ENCODE results near the gene CPSF3. TPM values are rescaled to one million over a fixed set of nuclear protein-coding genes. Genes with fewer than 3 reads are reported as not detected.

The CPSF3 gene
- total RNA-seq, 1 donor from 2014 or later: 24.9 TPM

DNA sequence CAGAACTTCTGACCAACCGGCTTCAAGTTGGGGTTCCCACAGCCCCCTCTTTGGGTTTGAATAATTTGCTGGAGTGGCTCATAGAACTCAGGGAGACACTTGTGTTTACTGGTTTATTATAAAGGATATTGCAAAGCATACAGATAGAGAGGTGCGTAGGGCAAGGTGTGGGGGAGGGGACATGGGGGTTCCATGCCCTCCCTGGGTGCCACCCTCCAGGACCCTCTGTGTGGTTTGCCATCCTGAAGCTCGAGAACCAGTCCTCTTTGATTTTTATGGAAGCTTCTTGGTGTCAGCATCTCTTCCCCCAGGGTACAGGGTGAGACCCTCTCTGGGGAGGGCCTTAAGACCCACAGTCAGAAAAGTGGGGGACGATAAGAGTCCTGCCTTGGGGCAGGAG is 38.9 kb upstream of the CPSF3 start:
- no peaks in the 10 kb centered on the region for H3K9me3 Mint-ChIP-seq (ENCODE audit: low read depth)
- H3K36me3 Mint-ChIP-seq (ENCODE audit: low read depth): peaks cover 40% of the 10 kb centered on the region
- peaks cover 18% of the 10 kb centered on the region for H3K4me1 Mint-ChIP-seq (ENCODE audit: low read depth)
- H3K4me3 Mint-ChIP-seq (ENCODE audit: unreplicated experiment): no peak overlapping the region
- no peaks in the 10 kb centered on the region for H3K27me3 Mint-ChIP-seq (ENCODE audit: low read depth)
- TF ChIP-seq, protein P1, sequence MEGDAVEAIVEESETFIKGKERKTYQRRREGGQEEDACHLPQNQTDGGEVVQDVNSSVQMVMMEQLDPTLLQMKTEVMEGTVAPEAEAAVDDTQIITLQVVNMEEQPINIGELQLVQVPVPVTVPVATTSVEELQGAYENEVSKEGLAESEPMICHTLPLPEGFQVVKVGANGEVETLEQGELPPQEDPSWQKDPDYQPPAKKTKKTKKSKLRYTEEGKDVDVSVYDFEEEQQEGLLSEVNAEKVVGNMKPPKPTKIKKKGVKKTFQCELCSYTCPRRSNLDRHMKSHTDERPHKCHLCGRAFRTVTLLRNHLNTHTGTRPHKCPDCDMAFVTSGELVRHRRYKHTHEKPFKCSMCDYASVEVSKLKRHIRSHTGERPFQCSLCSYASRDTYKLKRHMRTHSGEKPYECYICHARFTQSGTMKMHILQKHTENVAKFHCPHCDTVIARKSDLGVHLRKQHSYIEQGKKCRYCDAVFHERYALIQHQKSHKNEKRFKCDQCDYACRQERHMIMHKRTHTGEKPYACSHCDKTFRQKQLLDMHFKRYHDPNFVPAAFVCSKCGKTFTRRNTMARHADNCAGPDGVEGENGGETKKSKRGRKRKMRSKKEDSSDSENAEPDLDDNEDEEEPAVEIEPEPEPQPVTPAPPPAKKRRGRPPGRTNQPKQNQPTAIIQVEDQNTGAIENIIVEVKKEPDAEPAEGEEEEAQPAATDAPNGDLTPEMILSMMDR (IDR thresholded peaks at IDR 0.05): no peak
- DNase-seq (ENCODE audit: low spot score): peak; percentile 35
- H3K27ac Mint-ChIP-seq (ENCODE audit: unreplicated experiment): no peak overlapping the region

DNA sequence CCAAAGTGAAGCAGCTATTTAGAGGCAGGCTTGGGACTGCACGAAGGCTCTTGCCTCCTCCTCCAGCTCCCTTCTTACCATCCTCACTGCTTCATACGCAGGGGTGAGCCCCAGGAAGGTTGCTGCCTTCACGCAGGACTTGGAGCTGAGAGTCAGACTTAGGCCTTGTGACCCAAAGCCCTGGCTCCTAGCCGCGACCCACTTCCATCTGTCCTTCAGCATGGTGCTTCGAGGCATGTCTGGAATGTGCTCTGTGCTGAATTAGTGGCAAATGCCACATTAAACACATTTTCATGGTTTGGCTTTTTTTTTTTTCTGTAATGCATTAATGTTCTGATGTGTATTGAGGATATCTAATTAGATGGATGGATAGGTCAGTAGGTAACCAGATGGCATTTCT is 37.6 kb upstream of the CPSF3 start:
- H3K36me3 Mint-ChIP-seq (ENCODE audit: low read depth): peaks cover 49% of the 10 kb centered on the region

DNA sequence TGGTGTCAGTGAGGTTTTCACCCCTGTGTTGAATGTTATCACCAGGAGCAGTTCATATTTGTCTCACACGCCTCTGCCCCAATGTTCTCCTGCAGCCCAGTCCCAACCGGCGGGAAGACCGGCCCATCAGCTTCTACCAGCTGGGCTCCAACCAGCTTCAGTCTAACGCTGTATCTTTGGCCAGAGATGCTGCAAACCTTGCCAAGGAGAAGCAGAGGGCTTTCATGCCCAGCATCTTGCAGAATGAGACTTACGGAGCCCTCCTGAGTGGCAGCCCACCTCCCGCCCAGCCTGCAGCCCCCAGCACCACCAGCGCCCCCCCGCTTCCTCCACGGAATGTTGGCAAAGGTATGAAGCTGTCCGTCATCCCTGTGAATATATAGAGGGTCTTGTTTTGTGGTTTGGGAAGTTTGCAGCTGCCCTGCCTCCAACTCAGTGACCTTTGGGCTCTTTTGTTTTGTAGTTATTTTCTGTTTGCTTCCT is 35.2 kb upstream of the CPSF3 start:
- TF ChIP-seq, protein P1 (IDR thresholded peaks at IDR 0.05): no peak
- H3K9me3 Mint-ChIP-seq (ENCODE audit: low read depth): no peaks in the 10 kb centered on the region
- peaks cover 19% of the 10 kb centered on the region for H3K4me1 Mint-ChIP-seq (ENCODE audit: low read depth)
- H3K4me3 Mint-ChIP-seq (ENCODE audit: unreplicated experiment): no peak overlapping the region
- no peaks in the 10 kb centered on the region for H3K27me3 Mint-ChIP-seq (ENCODE audit: low read depth)
- DNase-seq (ENCODE audit: low spot score): peak; percentile 65
- no peak overlapping the region for H3K27ac Mint-ChIP-seq (ENCODE audit: unreplicated experiment)
- peaks cover 40% of the 10 kb centered on the region for H3K36me3 Mint-ChIP-seq (ENCODE audit: low read depth)

More for the DNA sequence above, 37.6 kb upstream of the CPSF3 start:
- peak; percentile 49 for DNase-seq (ENCODE audit: low spot score)
- TF ChIP-seq, protein P1 (IDR thresholded peaks at IDR 0.05): no peak
- Mint-ChIP-seq H3K4me1 (ENCODE audit: low read depth) (peaks cover 14% of the 10 kb centered on the region), H3K4me3 (ENCODE audit: unreplicated experiment) (no peak overlapping the region), H3K9me3 (ENCODE audit: low read depth) (no peaks in the 10 kb centered on the region), H3K27ac (ENCODE audit: unreplicated experiment) (no peak overlapping the region), H3K27me3 (ENCODE audit: low read depth) (no peaks in the 10 kb centered on the region)

DNA sequence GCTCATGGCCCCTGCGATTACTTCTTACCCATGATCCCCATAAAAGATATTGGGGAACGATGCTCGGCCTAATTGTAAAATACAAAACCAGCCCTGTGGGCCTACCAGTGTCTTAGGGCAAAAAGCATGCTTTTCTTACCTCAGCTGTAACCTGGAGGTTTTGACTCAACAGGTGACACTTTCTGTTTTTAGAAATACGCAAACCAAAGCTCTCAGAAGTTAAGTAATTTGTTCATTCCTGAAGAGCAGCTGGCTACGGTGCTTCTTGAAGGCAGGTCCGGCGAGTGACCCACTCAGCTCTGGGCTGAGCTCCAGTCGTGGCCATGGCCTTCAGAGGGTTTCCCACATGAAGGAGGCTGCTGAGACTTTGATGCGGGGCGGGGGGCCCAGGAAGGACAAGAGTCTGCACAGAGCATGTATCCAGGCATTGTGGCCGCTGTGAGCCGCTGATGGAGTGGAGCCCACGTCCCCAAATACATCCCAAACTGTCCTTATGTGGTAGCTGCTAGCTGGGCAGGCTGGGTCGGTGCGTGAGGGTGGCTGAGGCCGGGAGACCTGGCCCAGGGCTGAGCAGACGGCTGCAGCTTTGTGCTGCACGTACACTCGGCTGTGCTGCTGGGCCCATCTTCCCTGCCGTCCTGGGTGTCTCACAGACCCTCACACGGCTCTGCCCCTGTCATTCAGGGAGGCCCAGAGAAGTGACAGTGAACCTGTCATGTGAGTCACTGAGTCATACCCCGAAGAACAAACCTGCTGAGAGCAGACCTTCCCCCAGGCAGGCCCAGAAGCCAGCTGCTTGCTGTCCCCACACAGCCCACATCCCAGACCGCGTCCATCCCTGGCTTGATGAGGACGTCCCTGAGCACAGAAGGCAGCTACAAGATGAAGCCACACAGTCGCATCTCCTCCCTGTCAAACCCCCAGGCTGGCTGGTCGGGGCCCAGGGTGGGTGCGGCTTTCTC is 34.2 kb upstream of the CPSF3 start:
- Mint-ChIP-seq H3K36me3 (ENCODE audit: low read depth) (peaks cover 37% of the 10 kb centered on the region), H3K9me3 (ENCODE audit: low read depth) (no peaks in the 10 kb centered on the region), H3K4me1 (ENCODE audit: low read depth) (peaks cover 26% of the 10 kb centered on the region), H3K4me3 (ENCODE audit: unreplicated experiment) (no peak overlapping the region), H3K27me3 (ENCODE audit: low read depth) (no peaks in the 10 kb centered on the region), H3K27ac (ENCODE audit: unreplicated experiment) (peak overlapping the region; percentile 12)
- DNase-seq (ENCODE audit: low spot score): peak; percentile 75
- TF ChIP-seq, protein P1 (IDR thresholded peaks at IDR 0.05): no peak

DNA sequence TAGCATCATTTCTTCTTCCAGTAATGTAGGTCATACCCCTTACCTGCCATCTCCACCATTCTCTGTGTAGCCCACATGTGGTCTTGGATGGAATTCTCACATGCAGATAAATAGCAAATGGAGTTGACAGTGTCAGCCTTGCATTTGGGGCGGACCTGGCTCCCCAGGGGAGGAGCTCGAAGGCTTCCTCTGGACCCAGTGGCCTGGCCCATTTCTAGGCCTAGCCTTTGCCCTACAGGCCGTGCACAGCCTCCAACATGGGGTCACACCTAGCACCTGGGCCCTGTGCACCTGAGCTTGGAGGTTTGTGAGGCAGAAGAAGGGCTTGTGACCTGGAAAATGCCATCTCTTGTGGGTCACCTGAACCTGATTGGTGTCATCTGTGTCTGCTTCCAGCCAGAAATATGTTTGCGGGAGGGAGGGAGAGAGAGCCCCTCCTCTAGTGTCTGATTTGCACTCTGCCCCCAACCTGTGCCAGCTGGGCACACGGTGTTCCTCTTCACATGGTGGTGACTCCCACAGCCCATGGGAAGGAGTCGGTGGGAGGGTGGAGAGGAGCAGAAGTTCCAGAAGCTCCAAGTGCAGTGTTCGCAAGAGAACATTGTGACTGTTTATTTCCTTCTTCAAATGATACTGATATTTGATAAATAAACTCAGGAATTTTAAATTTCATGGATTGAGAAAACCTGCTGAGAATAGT is 33.2 kb upstream of the CPSF3 start:
- H3K27ac Mint-ChIP-seq (ENCODE audit: unreplicated experiment): no peak overlapping the region
- no peaks in the 10 kb centered on the region for H3K27me3 Mint-ChIP-seq (ENCODE audit: low read depth)
- TF ChIP-seq, protein P1 (IDR thresholded peaks at IDR 0.05): no peak
- DNase-seq (ENCODE audit: low spot score): peak; percentile 56
- H3K4me3 Mint-ChIP-seq (ENCODE audit: unreplicated experiment): no peak overlapping the region
- H3K4me1 Mint-ChIP-seq (ENCODE audit: low read depth): peaks cover 26% of the 10 kb centered on the region
- no peaks in the 10 kb centered on the region for H3K9me3 Mint-ChIP-seq (ENCODE audit: low read depth)
- peaks cover 41% of the 10 kb centered on the region for H3K36me3 Mint-ChIP-seq (ENCODE audit: low read depth)

Data from chondrocyte (in vitro differentiated cells).